ENCODE measurements around the gene TNFRSF19. TPM values are rescaled to one million over a fixed set of nuclear protein-coding genes. Genes with fewer than 3 reads are reported as not detected.
A peak's percentile ranks its signal among the peaks of the same experiment; 100 is the strongest.

TNFRSF19 gene
- total and polyA plus RNA-seq, 2 of the 13 experiments (the other 11 are each of a cell fraction or from before 2014, with no cell fraction given): 75.3 to 77.7 TPM

DNA sequence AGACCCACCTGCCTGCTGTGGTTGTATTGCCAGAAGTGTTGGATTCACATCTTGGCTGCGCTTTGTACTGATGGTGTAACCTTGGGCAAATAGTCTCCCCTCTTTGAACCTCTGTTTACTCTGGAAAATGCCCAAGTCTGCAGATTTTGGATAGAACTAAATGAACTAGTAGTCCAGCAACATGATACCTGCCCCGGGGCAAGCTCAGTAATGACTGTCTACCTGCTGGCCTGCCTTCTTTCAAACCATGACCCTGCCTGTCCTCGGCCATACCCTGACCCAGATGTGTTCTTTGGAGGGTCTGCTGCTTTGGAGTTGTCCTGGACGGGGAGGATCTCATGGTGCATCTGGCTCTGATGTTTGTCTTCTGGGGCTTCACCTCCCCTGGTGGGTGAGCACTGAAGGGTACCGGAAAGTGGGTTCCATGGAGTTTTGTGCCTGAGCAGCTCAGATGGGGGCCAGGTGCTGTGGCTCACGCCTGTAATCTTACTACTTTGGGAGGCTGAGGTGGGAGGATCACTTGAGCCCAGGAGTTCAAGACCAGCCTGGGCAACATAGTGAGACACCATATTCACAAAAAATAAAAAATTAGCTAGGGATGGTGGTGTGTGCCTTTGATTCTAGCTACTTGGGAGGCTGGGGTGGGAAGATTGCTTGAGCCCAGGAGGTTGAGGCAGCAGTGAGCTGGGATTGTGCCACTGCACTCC, 59.5 kb downstream of the TNFRSF19 start (continued):
- TF ChIP-seq IKZF5 (CRISPR knock-in tag; IDR thresholded peaks at IDR 0.05): peak; percentile 54; the same call in 1 of the 2 replicates
- no peak for TF ChIP-seq TFDP2 (CRISPR knock-in tag; IDR thresholded peaks at IDR 0.05)
- TF ChIP-seq SOX5 (CRISPR knock-in tag; IDR thresholded peaks at IDR 0.05; ENCODE audit: borderline replicate concordance): peak; percentile 90; the same call in 1 of the 2 replicates
- TF ChIP-seq NKX3-1 (CRISPR knock-in tag; IDR thresholded peaks at IDR 0.05): no peak
- TF ChIP-seq ZNF782 (CRISPR knock-in tag; IDR thresholded peaks at IDR 0.05; ENCODE audit: borderline replicate concordance): 0 out of 2 replicates have a peak, but pooled peaks have one; percentile 26
- TF ChIP-seq ZNF235 (CRISPR knock-in tag; IDR thresholded peaks at IDR 0.05; ENCODE audit: borderline replicate concordance): no peak
- TF ChIP-seq ZNF337 (CRISPR knock-in tag; IDR thresholded peaks at IDR 0.05; ENCODE audit: borderline replicate concordance, low read depth): no peak
- TF ChIP-seq ZBTB21 (CRISPR knock-in tag; IDR thresholded peaks at IDR 0.05): no peak
- peak; percentile 94 for TF ChIP-seq ZNF503 (CRISPR knock-in tag; IDR thresholded peaks at IDR 0.05)
- TF ChIP-seq, protein P1, sequence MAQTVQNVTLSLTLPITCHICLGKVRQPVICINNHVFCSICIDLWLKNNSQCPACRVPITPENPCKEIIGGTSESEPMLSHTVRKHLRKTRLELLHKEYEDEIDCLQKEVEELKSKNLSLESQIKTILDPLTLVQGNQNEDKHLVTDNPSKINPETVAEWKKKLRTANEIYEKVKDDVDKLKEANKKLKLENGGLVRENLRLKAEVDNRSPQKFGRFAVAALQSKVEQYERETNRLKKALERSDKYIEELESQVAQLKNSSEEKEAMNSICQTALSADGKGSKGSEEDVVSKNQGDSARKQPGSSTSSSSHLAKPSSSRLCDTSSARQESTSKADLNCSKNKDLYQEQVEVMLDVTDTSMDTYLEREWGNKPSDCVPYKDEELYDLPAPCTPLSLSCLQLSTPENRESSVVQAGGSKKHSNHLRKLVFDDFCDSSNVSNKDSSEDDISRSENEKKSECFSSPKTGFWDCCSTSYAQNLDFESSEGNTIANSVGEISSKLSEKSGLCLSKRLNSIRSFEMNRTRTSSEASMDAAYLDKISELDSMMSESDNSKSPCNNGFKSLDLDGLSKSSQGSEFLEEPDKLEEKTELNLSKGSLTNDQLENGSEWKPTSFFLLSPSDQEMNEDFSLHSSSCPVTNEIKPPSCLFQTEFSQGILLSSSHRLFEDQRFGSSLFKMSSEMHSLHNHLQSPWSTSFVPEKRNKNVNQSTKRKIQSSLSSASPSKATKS (CRISPR knock-in tag; IDR thresholded peaks at IDR 0.05): no peak
- no peak for TF ChIP-seq RELA (CRISPR knock-in tag; IDR thresholded peaks at IDR 0.05)
- no peak for TF ChIP-seq HNRNPH1 (optimal IDR thresholded peaks at IDR 0.05; ENCODE audit: low read depth, low read length)
- TF ChIP-seq BRCA1 (CRISPR knock-in tag; IDR thresholded peaks at IDR 0.05): no peak
- TF ChIP-seq, protein P2, sequence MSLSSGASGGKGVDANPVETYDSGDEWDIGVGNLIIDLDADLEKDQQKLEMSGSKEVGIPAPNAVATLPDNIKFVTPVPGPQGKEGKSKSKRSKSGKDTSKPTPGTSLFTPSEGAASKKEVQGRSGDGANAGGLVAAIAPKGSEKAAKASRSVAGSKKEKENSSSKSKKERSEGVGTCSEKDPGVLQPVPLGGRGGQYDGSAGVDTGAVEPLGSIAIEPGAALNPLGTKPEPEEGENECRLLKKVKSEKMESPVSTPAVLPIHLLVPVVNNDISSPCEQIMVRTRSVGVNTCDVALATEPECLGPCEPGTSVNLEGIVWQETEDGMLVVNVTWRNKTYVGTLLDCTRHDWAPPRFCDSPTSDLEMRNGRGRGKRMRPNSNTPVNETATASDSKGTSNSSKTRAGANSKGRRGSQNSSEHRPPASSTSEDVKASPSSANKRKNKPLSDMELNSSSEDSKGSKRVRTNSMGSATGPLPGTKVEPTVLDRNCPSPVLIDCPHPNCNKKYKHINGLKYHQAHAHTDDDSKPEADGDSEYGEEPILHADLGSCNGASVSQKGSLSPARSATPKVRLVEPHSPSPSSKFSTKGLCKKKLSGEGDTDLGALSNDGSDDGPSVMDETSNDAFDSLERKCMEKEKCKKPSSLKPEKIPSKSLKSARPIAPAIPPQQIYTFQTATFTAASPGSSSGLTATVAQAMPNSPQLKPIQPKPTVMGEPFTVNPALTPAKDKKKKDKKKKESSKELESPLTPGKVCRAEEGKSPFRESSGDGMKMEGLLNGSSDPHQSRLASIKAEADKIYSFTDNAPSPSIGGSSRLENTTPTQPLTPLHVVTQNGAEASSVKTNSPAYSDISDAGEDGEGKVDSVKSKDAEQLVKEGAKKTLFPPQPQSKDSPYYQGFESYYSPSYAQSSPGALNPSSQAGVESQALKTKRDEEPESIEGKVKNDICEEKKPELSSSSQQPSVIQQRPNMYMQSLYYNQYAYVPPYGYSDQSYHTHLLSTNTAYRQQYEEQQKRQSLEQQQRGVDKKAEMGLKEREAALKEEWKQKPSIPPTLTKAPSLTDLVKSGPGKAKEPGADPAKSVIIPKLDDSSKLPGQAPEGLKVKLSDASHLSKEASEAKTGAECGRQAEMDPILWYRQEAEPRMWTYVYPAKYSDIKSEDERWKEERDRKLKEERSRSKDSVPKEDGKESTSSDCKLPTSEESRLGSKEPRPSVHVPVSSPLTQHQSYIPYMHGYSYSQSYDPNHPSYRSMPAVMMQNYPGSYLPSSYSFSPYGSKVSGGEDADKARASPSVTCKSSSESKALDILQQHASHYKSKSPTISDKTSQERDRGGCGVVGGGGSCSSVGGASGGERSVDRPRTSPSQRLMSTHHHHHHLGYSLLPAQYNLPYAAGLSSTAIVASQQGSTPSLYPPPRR (CRISPR knock-in tag; IDR thresholded peaks at IDR 0.05; ENCODE audit: borderline replicate concordance): peak; percentile 92
- no peak for TF ChIP-seq SNRNP70 (IDR thresholded peaks at IDR 0.05; ENCODE audit: low read depth, low read length)
- TF ChIP-seq NPAS2 (CRISPR knock-in tag; IDR thresholded peaks at IDR 0.05; ENCODE audit: borderline replicate concordance): no peak
- no peak for TF ChIP-seq MYC (CRISPR knock-in tag; IDR thresholded peaks at IDR 0.05; ENCODE audit: borderline replicate concordance)
- TF ChIP-seq NR1H2 (CRISPR knock-in tag; IDR thresholded peaks at IDR 0.05; ENCODE audit: borderline replicate concordance, low read depth): no peak
